Fibroblast of lung (primary cell): ENCODE results near the gene ATG9A. TPM values are rescaled to one million over a fixed set of nuclear protein-coding genes. Genes with fewer than 3 reads are reported as not detected.

Source experiments
- DNase-seq, 2 donors: peaks; one replicate each; pipeline versions ENCODE4 v3.0.0 to v3.0.0-alpha.2; 2010; ENCODE audit warnings: low read depth in 2 of 2
- H2AFZ ChIP-seq: 2 replicates; pipeline ENCODE4 v1.5.1; 2012; ENCODE audit warnings: low read length, control low read depth, inconsistent platforms
- H3K27ac ChIP-seq: 2 replicates; pipeline ENCODE4 v1.5.1; 2011; ENCODE audit warnings: low read length, control low read depth; ENCODE audit not compliant: insufficient read depth
- H3K27me3 ChIP-seq: 2 replicates; pipeline ENCODE4 v1.5.1; 2011; ENCODE audit warnings: mild to moderate bottlenecking, low read length; ENCODE audit not compliant: control insufficient read depth, insufficient read depth
- H3K36me3 ChIP-seq: 2 replicates; pipeline ENCODE4 v1.5.1; 2011; ENCODE audit warnings: low read length; ENCODE audit not compliant: control insufficient read depth, insufficient read depth
- H3K4me1 ChIP-seq: 2 replicates; pipeline ENCODE4 v1.5.1; 2011; ENCODE audit warnings: low read length; ENCODE audit not compliant: control insufficient read depth, insufficient read depth; ENCODE audit errors: extremely low read depth
- H3K4me2 ChIP-seq: 2 replicates; pipeline ENCODE4 v1.5.1; 2011; ENCODE audit warnings: low read length, control low read depth; ENCODE audit not compliant: insufficient read depth; ENCODE audit errors: extremely low read depth
- H3K4me3 ChIP-seq, 4 experiments: fragments of 200-600 bp in 1 of 4; sonication (generic) in 1 of 4; replicated peaks in 1 of 4; 2 replicates each; pipeline ENCODE4 v1.5.1; 2011 to 2016; ENCODE audit warnings: low read length in 4 of 4, low read depth in 3 of 4, mild to moderate bottlenecking in 3 of 4, control low read depth in 2 of 4, inconsistent platforms in 1 of 4, mixed read lengths in 1 of 4; ENCODE audit not compliant: insufficient read depth in 1 of 4; ENCODE audit errors: control extremely low read depth in 1 of 4
- H3K79me2 ChIP-seq: 2 replicates; pipeline ENCODE4 v1.5.1; 2012; ENCODE audit warnings: mild to moderate bottlenecking, low read length, inconsistent platforms; ENCODE audit not compliant: control insufficient read depth, insufficient read depth
- H3K9ac ChIP-seq: 2 replicates; pipeline ENCODE4 v1.5.1; 2011; ENCODE audit warnings: mild to moderate bottlenecking, low read length, control low read depth; ENCODE audit not compliant: insufficient read depth
- H3K9me3 ChIP-seq: 2 replicates; pipeline ENCODE4 v1.5.1; 2012; ENCODE audit warnings: low read depth, low read length; ENCODE audit not compliant: control insufficient read depth, insufficient read depth
- H4K20me1 ChIP-seq: 2 replicates; pipeline ENCODE4 v1.5.1; 2011; ENCODE audit warnings: low read length; ENCODE audit not compliant: control insufficient read depth, insufficient read depth; ENCODE audit errors: extremely low read depth
- CTCF ChIP-seq, 2 donors: IDR thresholded peaks in 1 of 2; conservative IDR thresholded peaks in 1 of 2; 1 replicate in 1 of 2; 2 replicates in 1 of 2; pipeline ENCODE4 v1.5.1; 2011 to 2012; ENCODE audit warnings: low read length in 2 of 2, control low read depth in 1 of 2, inconsistent platforms in 1 of 2, low read depth in 1 of 2, mild to moderate bottlenecking in 1 of 2
- EZH2 ChIP-seq: IDR thresholded peaks from 2 replicates; pipeline ENCODE4 v1.5.1; 2012; ENCODE audit warnings: low read length, control low read depth, mild to moderate bottlenecking; ENCODE audit errors: missing control alignments
- polyA plus RNA-seq, 2 donors: library from polyadenylated mRNA; depleted of rRNA in 1 of 2; stranded (reverse) in 1 of 2; unstranded in 1 of 2; fragments of >200 nt; gene quantifications; 2 replicates each; pipeline ENCODE4 v1.2.1, GENCODE V29; 2011 to 2012; ENCODE audit warnings: missing spikeins in 1 of 2
- total RNA-seq: library from RNA; depleted of rRNA; stranded (reverse); fragments of >200 nt; gene quantifications from 2 replicates; pipeline ENCODE4 v1.2.1, GENCODE V29; 2014

Gene ATG9A
- total and polyA plus RNA-seq, 2 donors (not counting 1 experiment from before 2014, with no cell fraction given), result 47.2 to 68.2 TPM

- H3K9me3 ChIP-seq, result no peaks in the 10 kb centered on the region
- no peaks in the 10 kb centered on the region for H3K79me2 ChIP-seq
- peaks cover 8% of the 10 kb centered on the region for H3K27me3 ChIP-seq
- no peaks in the 10 kb centered on the region for H4K20me1 ChIP-seq
- no peaks in the 10 kb centered on the region for H3K36me3 ChIP-seq
- no peak overlapping the region for H3K4me3 ChIP-seq
- H2AFZ ChIP-seq, result no peak overlapping the region
- no peak overlapping the region for H3K9ac ChIP-seq
- H3K4me2 ChIP-seq, result no peak overlapping the region
- no peak for DNase-seq
- no peak overlapping the region for H3K27ac ChIP-seq
- TF ChIP-seq CTCF (conservative IDR thresholded peaks at IDR 0.05 in 1 of 2, IDR thresholded peaks at IDR 0.05 in 1 of 2; ENCODE audit: low read depth in 1 of 2, low read length in 2 of 2) (no peak), EZH2 (no peak)
- no peaks in the 10 kb centered on the region for H3K4me1 ChIP-seq
These were observed 29.8 kb downstream of the ATG9A start for GRCh38 chr2:219199470-219200211.

- H3K4me3 ChIP-seq, result no peak overlapping the region
- H3K9ac ChIP-seq, result no peak overlapping the region
- DNase-seq, result no peak
- no peak overlapping the region for H3K27ac ChIP-seq
- no peaks in the 10 kb centered on the region for H3K36me3 ChIP-seq
- TF ChIP-seq CTCF (conservative IDR thresholded peaks at IDR 0.05 in 1 of 2, IDR thresholded peaks at IDR 0.05 in 1 of 2; ENCODE audit: low read depth in 1 of 2, low read length in 2 of 2), result no peak
- TF ChIP-seq EZH2, result no peak
- H3K79me2 ChIP-seq, result no peaks in the 10 kb centered on the region
- H2AFZ ChIP-seq, result no peak overlapping the region
- H3K9me3 ChIP-seq, result no peaks in the 10 kb centered on the region
- no peak overlapping the region for H3K4me2 ChIP-seq
- H3K27me3 ChIP-seq, result peaks cover 7% of the 10 kb centered on the region
- H4K20me1 ChIP-seq, result no peaks in the 10 kb centered on the region
- H3K4me1 ChIP-seq, result no peaks in the 10 kb centered on the region
These were observed 30.5 kb downstream of the ATG9A start for GRCh38 chr2:219198974-219199373.

- no peak overlapping the region for H3K4me2 ChIP-seq
- H3K79me2 ChIP-seq, result no peaks in the 10 kb centered on the region
- TF ChIP-seq EZH2 (no peak), CTCF (conservative IDR thresholded peaks at IDR 0.05 in 1 of 2, IDR thresholded peaks at IDR 0.05 in 1 of 2; ENCODE audit: low read depth in 1 of 2, low read length in 2 of 2) (no peak)
- H3K4me1 ChIP-seq, result no peaks in the 10 kb centered on the region
- H3K9ac ChIP-seq, result no peak overlapping the region
- H4K20me1 ChIP-seq, result no peaks in the 10 kb centered on the region
- no peaks in the 10 kb centered on the region for H3K36me3 ChIP-seq
- peaks cover 7% of the 10 kb centered on the region for H3K27me3 ChIP-seq
- H3K9me3 ChIP-seq, result no peaks in the 10 kb centered on the region
- DNase-seq, result no peak
- H2AFZ ChIP-seq, result no peak overlapping the region
- no peak overlapping the region for H3K27ac ChIP-seq
- H3K4me3 ChIP-seq, result no peak overlapping the region
These were observed 32.0 kb downstream of the ATG9A start for GRCh38 chr2:219197388-219197787.
